GM23338 (cell line): ENCODE data around the gene LPCAT4. TPM values are rescaled to one million over a fixed set of nuclear protein-coding genes. Genes with fewer than 3 reads are reported as not detected.

Experiments used
- ATAC-seq: fragments of 200-7000 bp; cut with Tn5 transposase; 3 replicates; pipeline ENCODE4 v1.9.1; 2020
- DNase-seq: peaks from one replicate; pipeline ENCODE4 v3.0.0-alpha.2; 2015; ENCODE audit warnings: low spot score
- H2AFZ ChIP-seq: fragments of 200-600 bp; sonication (generic); 2 replicates; pipeline ENCODE4 v1.8.0; 2016; ENCODE audit warnings: antibody characterized with exemption, mild to moderate bottlenecking, moderate library complexity
- H3F3A ChIP-seq: fragments of 200-600 bp; sonication (generic); replicated peaks from 2 replicates; pipeline ENCODE4 v1.8.0; 2017; ENCODE audit warnings: antibody characterized with exemption, mixed run types, low read depth
- H3K27ac ChIP-seq: fragments of 200-600 bp; sonication (generic); 2 replicates; pipeline ENCODE4 v1.6.1; 2016; ENCODE audit warnings: low read depth
- H3K27me3 ChIP-seq: fragments of 200-600 bp; sonication (generic); 2 replicates; pipeline ENCODE4 v1.8.0; 2016; ENCODE audit warnings: mild to moderate bottlenecking, mixed run types, moderate library complexity; ENCODE audit not compliant: insufficient read depth
- H3K36me3 ChIP-seq: fragments of 200-600 bp; sonication (generic); 2 replicates; pipeline ENCODE4 v1.8.0; 2016; ENCODE audit warnings: mild to moderate bottlenecking; ENCODE audit not compliant: insufficient read depth
- H3K4me1 ChIP-seq: fragments of 200-600 bp; sonication (generic); 2 replicates; pipeline ENCODE4 v1.8.0; 2016; ENCODE audit warnings: mild to moderate bottlenecking, moderate library complexity; ENCODE audit not compliant: insufficient read depth
- H3K4me2 ChIP-seq: fragments of 200-600 bp; sonication (generic); 2 replicates; pipeline ENCODE4 v1.7.1; 2017; ENCODE audit warnings: mixed run types
- H3K4me3 ChIP-seq: fragments of 200-600 bp; sonication (generic); 2 replicates; pipeline ENCODE4 v1.6.1; 2016; ENCODE audit warnings: mixed run types
- H3K79me2 ChIP-seq: fragments of 200-600 bp; sonication (generic); replicated peaks from 2 replicates; pipeline ENCODE4 v1.8.0; 2017; ENCODE audit warnings: mild to moderate bottlenecking; ENCODE audit not compliant: insufficient read depth
- H3K9me2 ChIP-seq: fragments of 200-600 bp; sonication (generic); 2 replicates; pipeline ENCODE4 v1.8.0; 2017; ENCODE audit not compliant: insufficient read depth
- H4K20me1 ChIP-seq: fragments of 200-600 bp; sonication (generic); replicated peaks from 2 replicates; pipeline ENCODE4 v1.8.0; 2017; ENCODE audit warnings: mild to moderate bottlenecking; ENCODE audit not compliant: insufficient read depth
- H3K27ac Mint-ChIP-seq: 2 replicates; pipeline ENCODE4 v1.8.0; 2020; ENCODE audit warnings: inconsistent platforms, mild to moderate bottlenecking, moderate library complexity, mixed read lengths
- H3K27me3 Mint-ChIP-seq: 3 replicates; pipeline ENCODE4 v1.8.0; 2022; ENCODE audit warnings: low read depth, mild to moderate bottlenecking, moderate library complexity, mixed read lengths, inconsistent platforms; ENCODE audit not compliant: insufficient read depth, poor library complexity
- H3K36me3 Mint-ChIP-seq: 3 replicates; pipeline ENCODE4 v1.8.0; 2021; ENCODE audit warnings: low read depth, mild to moderate bottlenecking, inconsistent platforms, moderate library complexity, mixed read lengths
- H3K4me1 Mint-ChIP-seq: 3 replicates; pipeline ENCODE4 v1.8.0; 2020; ENCODE audit warnings: mild to moderate bottlenecking, inconsistent platforms, mixed read lengths
- H3K4me3 Mint-ChIP-seq: 3 replicates; pipeline ENCODE4 v1.8.0; 2021; ENCODE audit warnings: moderate library complexity, mild to moderate bottlenecking, inconsistent platforms, mixed read lengths
- H3K9me3 Mint-ChIP-seq: 3 replicates; pipeline ENCODE4 v1.8.0; 2020; ENCODE audit warnings: moderate library complexity, mild to moderate bottlenecking, inconsistent platforms, mixed read lengths
- CREB1 ChIP-seq: fragments of 250-450 bp; sonication (Bioruptor Pico); IDR thresholded peaks from 2 replicates; pipeline ENCODE4 v1.5.0; 2020; ENCODE audit warnings: low read depth, mild to moderate bottlenecking, moderate library complexity
- CTCF ChIP-seq, 2 experiments: fragments of 200-600 bp in 1 of 2; sonication (generic) in 1 of 2; conservative IDR thresholded peaks; 2 replicates each; pipeline versions ENCODE4 v1.5.1 to v1.6.1; 2016 to 2017; ENCODE audit warnings: antibody characterized with exemption in 2 of 2, low read depth in 2 of 2, mild to moderate bottlenecking in 2 of 2, moderate library complexity in 1 of 2
- ETS1 ChIP-seq: IDR thresholded peaks from 2 replicates; pipeline ENCODE4 v1.6.1; 2016; ENCODE audit warnings: antibody characterized with exemption
- EZH2 ChIP-seq: fragments of 200-600 bp; sonication (generic); IDR thresholded peaks from one replicate; pipeline ENCODE4 v1.8.0; 2017; ENCODE audit warnings: antibody characterized with exemption, mild to moderate bottlenecking, low read depth; ENCODE audit not compliant: unreplicated experiment
- EZH2phosphoT487 ChIP-seq: fragments of 200-600 bp; sonication (generic); IDR thresholded peaks from one replicate; pipeline ENCODE4 v1.8.1; 2018; ENCODE audit warnings: antibody characterized with exemption; ENCODE audit not compliant: unreplicated experiment
- JUNB ChIP-seq: IDR thresholded peaks from one replicate; pipeline ENCODE4 v1.6.1; 2016; ENCODE audit warnings: antibody characterized with exemption; ENCODE audit not compliant: unreplicated experiment
- NANOG ChIP-seq: IDR thresholded peaks from 2 replicates; pipeline ENCODE4 v1.6.1; 2016; ENCODE audit warnings: antibody characterized with exemption, borderline replicate concordance
- POLR2AphosphoS5 ChIP-seq: IDR thresholded peaks from 2 replicates; pipeline ENCODE4 v1.6.1; 2016; ENCODE audit warnings: antibody characterized with exemption, low read depth
- REST ChIP-seq: IDR thresholded peaks from one replicate; pipeline ENCODE4 v1.6.1; 2018; ENCODE audit warnings: antibody characterized with exemption; ENCODE audit not compliant: unreplicated experiment
- STAT1 ChIP-seq: IDR thresholded peaks from one replicate; pipeline ENCODE4 v1.6.1; 2016; ENCODE audit warnings: antibody characterized with exemption; ENCODE audit not compliant: unreplicated experiment
- ZNF114 ChIP-seq: fragments of 250-450 bp; sonication (Bioruptor Pico); IDR thresholded peaks from 2 replicates; pipeline ENCODE4 v1.5.0; 2020; ENCODE audit warnings: mild to moderate bottlenecking, moderate library complexity
- ZNF331 ChIP-seq: fragments of 250-450 bp; sonication (Bioruptor Pico); IDR thresholded peaks from 2 replicates; pipeline ENCODE4 v1.5.0; 2020; ENCODE audit warnings: low read depth, mild to moderate bottlenecking, moderate library complexity
- ZNF462 ChIP-seq: fragments of 250-450 bp; sonication (Bioruptor Pico); IDR thresholded peaks from 2 replicates; pipeline ENCODE4 v1.5.0; 2020; ENCODE audit warnings: mild to moderate bottlenecking, moderate library complexity
- polyA plus RNA-seq: library from polyadenylated mRNA; unstranded; fragments of >200 nt; fragmentation: Nextera tagmentation; extraction: Ambion mirVana; gene quantifications from 2 replicates; pipeline ENCODE4 v1.2.1, GENCODE V29; 2016
- total RNA-seq: library from RNA; depleted of rRNA; stranded (reverse); fragments of >200 nt; shearing (Covaris generic); gene quantifications from 2 replicates; pipeline ENCODE4 v1.2.3, GENCODE V29; 2014

The LPCAT4 gene
- total and polyA plus RNA-seq, 2 experiments from 2014 or later, result 36.8 to 49.1 TPM

- Mint-ChIP-seq H3K4me1 (peaks cover 16% of the 10 kb centered on the region), H3K4me3 (no peak overlapping the region), H3K36me3 (peaks cover 51% of the 10 kb centered on the region), H3K9me3 (no peaks in the 10 kb centered on the region; the same call in 2 of the 3 replicates), H3K27me3 (peaks cover 4% of the 10 kb centered on the region), H3K27ac (no peak overlapping the region)
- H3K79me2 ChIP-seq, result no peaks in the 10 kb centered on the region
- H3K9me2 ChIP-seq, result no peaks in the 10 kb centered on the region
- H3K36me3 ChIP-seq, result peaks cover 3% of the 10 kb centered on the region; the same call in 1 of the 2 replicates
- no peak for ATAC-seq
- H3K4me2 ChIP-seq, result no peak overlapping the region
- H3K27me3 ChIP-seq, result no peaks in the 10 kb centered on the region
- no peak overlapping the region for H2AFZ ChIP-seq
- H3F3A ChIP-seq, result no peaks in the 10 kb centered on the region
- no peak overlapping the region for H3K27ac ChIP-seq
- DNase-seq, result no peak
- H4K20me1 ChIP-seq, result no peaks in the 10 kb centered on the region
- TF ChIP-seq NANOG (no peak), EZH2 (no peak), ETS1 (no peak), CTCF (conservative IDR thresholded peaks at IDR 0.05; ENCODE audit: low read depth in 2 of 2) (no peak), POLR2AphosphoS5 (no peak), JUNB (no peak), ZNF462 (CRISPR knock-in tag) (no peak), REST (no peak), ZNF114 (CRISPR knock-in tag) (no peak), CREB1 (CRISPR knock-in tag) (no peak), EZH2phosphoT487 (no peak), STAT1 (no peak), ZNF331 (CRISPR knock-in tag) (no peak)
- 0 out of 2 replicates have a peak, but pooled peaks cover 4% of the 10 kb centered on the region for H3K4me1 ChIP-seq
- no peak overlapping the region for H3K4me3 ChIP-seq
These were observed 11.8 kb downstream of the LPCAT4 start for GRCh38 chr15:34355241-34355640.
